GM19467 (cell line): ENCODE measurements around the gene ZNF189.

ENCODE experiments used
- ATAC-seq: cut with Tn5 transposase; IDR thresholded peaks from one replicate; pipeline ENCODE4 v1.9.1; 2021; ENCODE audit warnings: mild to moderate bottlenecking, moderate library complexity; ENCODE audit not compliant: unreplicated experiment

Gene ZNF189

GRCh38 chr9:101398068-101398929, at the start of gene ZNF189, which contains the start of gene MRPL50:
ZNF189 (plus strand) TSS chr9:101398851; CDS start chr9:101399157, 306 bp downstream.
MRPL50 (minus strand) TSS chr9:101398618; CDS start chr9:101398592, 26 bp downstream.
- peak; percentile 99 for ATAC-seq

GRCh38 chr9:101350285-101350684, 48.4 kb upstream of the ZNF189 start:
- no peak for ATAC-seq

- ATAC-seq: no peak
These were observed 45.7 kb upstream of the ZNF189 start for GRCh38 chr9:101352892-101353463.

GRCh38 chr9:101353683-101354082, 45.0 kb upstream of the ZNF189 start:
- ATAC-seq: no peak

DNA sequence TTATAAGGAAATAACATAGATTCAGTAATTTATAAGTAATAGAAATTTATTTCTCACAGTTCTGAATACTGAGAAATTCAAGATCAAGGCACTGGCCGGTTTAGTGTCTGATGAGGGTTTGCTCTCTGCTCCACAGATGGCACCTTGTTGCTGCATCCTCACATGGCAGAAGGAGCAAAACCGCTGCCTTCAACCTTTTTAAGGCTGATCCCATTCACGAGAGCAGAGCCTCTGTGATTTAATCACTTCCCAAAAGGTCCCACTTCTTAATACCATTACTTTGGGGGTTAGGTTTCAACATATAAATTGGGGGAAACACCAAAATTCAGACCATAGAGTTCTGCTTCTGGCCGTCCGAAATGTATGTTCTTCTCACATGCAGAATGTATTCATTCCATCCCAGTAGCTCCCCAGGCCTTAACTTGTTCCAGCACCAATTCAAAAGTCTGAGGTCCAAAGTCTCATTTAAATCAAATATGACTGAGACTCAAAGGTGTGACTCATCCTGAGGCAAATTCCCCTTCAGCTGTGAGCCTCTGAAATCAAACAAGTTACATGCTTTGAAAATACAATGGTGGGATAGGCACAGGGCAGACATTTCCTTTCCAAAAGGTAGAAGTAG, 44.4 kb upstream of the ZNF189 start:
- no peak for ATAC-seq

GRCh38 chr9:101354765-101355708, 43.6 kb upstream of the ZNF189 start:
- no peak for ATAC-seq

DNA sequence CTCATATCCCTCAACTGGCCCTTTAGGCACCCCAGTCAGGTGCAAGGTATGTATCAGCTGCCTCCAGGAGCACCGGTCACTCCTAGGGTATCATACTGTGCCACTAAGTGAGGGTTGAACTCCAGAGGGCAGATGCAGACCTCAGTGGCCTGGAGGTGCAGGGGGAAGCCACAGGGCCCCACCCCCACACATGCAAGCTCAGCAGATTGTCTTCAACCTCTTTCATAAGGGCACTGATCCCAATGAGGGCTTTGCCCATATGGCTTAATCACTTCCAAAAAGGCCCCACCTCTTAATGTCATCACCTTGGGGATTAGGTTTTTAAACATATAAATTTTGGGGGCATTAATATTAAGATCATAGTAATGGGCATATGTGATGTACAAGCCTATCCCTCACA, 42.0 kb upstream of the ZNF189 start:
- no peak for ATAC-seq

GRCh38 chr9:101359679-101360078, 39.0 kb upstream of the ZNF189 start:
- no peak for ATAC-seq

DNA sequence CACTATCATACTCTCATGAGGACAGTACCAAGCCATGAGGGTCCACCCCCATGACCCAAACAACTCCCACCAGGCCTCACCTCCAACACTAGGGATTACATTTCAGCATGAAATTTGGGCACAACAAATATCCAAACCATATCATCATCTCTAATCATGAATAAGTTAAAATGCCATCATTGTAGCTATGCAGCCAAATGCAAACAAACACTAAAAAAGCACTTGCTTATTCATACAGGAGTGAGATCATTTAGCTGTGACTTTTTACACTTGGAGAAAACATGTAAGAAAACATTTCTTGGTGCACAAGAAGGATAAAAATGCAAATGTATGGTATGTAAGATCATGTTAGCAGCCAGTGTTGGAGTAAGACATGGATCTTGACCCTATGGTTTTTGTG, 38.0 kb upstream of the ZNF189 start:
- no peak for ATAC-seq

DNA sequence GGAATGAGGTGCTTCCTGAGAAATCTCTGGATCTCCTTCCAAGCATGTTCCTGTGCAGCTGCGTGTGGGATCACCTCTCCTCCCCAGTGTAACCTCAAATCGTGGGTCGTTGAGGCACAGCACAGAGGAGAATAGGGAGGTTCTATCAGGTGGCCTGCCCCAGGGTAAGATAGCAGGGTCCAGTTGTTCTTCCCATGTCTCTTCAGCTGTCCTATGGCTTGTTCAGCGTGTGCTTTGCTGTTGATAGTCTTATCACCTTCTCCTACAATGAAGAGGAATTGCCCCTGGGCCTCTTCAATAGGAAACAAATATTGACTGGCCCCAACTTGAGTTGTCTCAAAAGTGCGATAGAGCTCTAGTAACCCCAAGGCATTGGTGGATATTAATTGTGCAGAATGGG, 36.2 kb upstream of the ZNF189 start:
- ATAC-seq: no peak

DNA sequence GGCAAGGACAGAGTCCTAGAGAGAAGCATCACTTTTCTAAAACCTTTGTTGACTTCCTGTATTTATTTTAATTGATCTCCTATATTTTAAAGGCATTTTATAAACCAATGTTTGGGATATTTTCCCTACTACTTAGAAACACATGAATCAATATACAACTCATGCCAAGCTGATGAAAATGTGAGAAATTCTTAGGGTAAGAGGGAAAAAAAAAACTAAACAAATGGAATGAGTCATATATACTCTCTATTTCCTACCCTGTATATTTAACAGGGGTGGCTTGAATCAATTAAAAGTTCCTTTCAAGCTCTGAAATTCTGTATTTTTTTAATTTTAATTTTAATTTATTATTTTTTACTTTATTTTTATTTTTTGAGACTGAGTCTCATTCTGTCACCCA, 33.5 kb upstream of the ZNF189 start:
- no peak for ATAC-seq

- ATAC-seq: no peak
These were observed 32.5 kb upstream of the ZNF189 start for GRCh38 chr9:101366038-101366756.

DNA sequence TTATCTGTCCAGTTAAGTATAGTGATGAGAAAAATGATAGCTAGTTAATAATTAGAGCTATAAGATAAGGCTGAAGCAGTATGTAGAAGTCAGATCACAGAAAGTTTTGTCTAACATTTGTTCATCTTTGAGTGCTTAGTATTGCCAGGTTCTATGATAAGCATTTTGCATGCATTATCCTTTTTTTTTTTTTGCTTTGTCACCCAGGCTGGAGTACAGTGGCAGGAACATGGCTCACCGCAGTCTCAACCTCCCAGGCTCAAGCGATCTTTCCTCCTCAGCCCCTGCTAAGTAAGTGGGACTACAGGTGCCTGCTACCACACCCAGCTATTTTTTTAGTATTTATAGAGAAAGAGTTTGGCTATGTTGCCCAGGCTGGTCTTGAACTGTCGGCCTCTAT, 31.3 kb upstream of the ZNF189 start:
- ATAC-seq: no peak

- no peak for ATAC-seq
These were observed 29.4 kb upstream of the ZNF189 start for GRCh38 chr9:101369286-101369685.

GRCh38 chr9:101369884-101370531, 28.6 kb upstream of the ZNF189 start:
- no peak for ATAC-seq

DNA sequence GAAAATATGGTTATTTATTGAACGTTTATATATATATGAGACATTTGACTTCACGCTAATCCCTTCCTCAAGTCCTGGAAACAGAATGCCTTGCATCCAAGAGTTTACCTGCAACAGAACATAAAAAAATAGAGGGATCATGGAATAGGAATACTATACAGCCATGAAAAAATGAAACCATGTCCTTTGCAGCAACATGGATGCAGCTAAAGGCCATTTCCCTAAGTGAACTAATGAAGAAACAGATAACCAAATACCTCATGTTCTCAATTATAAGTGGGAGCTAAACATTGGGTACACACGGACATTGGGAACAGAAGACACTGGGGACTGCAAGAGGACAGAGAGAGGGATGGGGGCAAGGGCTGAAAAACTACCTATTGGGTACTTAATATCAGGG, 26.8 kb upstream of the ZNF189 start:
- ATAC-seq: no peak

DNA sequence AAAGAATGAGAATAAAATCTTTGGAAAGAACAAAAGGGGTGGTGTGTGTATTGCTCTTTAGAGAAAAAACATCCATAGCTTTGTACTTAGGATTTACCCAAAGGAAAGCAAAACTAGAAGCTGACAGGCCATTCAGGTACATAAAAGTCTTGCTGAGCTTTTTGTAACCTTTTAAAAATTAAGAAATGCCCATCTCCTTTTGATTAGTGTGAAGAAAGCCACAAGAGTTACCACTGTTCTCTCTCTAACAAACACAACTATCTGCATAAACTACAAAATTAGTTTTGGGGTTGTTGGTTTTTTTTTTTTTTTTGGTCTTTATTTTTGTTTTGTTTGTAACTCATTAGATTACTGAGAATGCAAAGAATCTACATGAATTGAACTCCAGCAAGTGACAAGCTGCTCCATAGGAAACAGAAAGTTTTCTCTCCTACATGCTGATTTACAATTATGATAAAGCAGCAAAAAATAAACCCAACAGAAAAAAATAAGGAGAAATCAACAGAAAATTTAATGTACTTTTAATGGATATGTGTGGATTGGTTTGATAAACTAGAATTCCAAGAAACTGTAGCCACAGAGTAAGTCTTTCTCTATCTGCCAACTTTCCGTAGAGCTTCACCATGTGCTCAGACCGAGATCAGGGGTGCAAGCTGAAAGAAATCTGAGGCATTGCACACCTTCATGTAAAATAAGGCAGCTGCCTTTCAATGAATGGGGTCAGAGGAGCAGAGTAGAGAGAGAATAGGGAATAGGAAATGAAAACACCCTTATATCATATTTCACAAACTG, 26.1 kb upstream of the ZNF189 start:
- ATAC-seq: no peak

DNA sequence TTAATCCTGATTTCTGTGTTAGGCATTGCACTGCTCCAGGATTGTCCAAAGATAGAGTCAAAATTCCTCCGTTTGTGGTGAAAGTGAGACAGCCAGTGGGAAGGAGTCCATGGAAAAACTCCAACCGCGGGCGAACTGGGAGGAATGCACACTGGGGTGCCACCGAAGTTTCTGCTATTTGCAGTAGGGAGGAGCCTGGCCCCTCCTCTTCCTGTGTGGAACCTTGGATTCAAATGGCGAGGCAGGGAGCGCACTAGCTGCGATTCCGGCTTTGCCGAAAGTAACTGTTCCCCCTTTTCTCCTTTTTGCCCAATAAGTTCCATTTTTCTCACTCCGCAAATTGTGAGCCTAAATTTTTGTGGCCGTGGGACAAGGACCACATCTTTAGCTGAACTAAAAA, 23.1 kb upstream of the ZNF189 start:
- ATAC-seq: no peak
